ENCODE data around the gene UBE2D2.

Gene UBE2D2

GRCh38 chr5:139676951-139677735 lies 116.0 kb downstream of the UBE2D2 start:
- no peak for DNase-seq (ENCODE audit: low read depth in 2 of 2)
